Measurements from ENCODE around the gene SLC2A14.
"Not testable (repeated sequence)": the region's sequence is repeated elsewhere in the genome, so short reads cannot be mapped to it uniquely, and the experiment has no call there.

- TF ChIP-seq CTCF (conservative IDR thresholded peaks at IDR 0.05; ENCODE audit: low read length); EZH2phosphoT487 (IDR thresholded peaks at IDR 0.05; ENCODE audit: borderline replicate concordance): not testable (repeated sequence)
Measured at GRCh38 chr12:7921181-7921580, 48.5 kb upstream of the SLC2A14 start.

Measured in Loucy (cell line).